ENCODE data around the gene RAD18.

The RAD18 gene

DNA sequence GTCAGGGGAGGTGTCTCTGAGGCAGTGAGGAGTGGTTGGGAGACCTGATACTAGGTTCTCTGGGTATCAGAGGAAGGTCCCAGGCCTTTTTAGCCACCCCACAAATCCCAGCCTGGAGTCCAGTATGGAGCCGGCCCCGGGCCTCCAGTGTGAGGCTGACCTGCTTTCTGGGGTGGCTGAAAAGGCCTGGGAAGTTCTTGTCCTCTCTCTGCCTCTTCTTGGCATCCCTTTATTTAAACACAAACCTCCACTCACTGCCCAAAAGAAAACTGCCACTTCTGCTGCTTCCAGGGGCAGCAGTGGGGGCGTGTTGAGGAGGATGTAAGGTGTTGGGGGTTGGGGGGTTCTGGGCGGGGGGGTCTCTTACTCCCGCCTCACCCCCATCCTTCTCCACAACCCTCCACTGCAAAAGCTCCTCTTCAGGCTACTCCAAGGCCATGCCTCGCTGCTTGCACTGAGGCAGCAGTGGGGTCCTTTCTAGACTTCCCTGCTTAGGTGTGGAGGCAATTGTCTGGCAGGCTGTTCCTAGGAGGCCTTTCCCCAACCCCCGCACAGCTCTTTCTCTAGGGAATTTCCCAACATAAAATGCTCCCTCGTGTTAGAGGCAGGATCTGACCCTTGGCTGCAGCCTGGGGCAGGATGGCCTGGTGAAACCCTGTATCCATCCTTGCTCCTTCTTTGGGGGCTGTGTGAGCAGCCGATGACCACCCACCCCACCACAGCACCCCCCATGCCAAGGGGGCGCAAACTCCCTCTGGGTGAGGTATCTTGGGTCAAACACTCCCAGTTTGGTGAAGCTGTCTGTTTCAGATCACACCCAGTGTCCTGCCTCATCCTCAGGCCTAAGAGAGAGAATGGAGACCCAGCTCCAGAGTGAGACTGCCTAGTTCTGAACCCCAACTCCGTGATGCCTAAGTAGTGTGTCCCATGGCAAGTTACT lies 12.1 kb upstream of the RAD18 start:
- H3K4me3 ChIP-seq (ENCODE audit: low read depth, low read length): no peak overlapping the region
- no peaks in the 10 kb centered on the region; the same call in 1 of the 2 replicates for H3K9me3 ChIP-seq (ENCODE audit: control insufficient read depth, insufficient read depth, low read depth, low read length)
- no peaks in the 10 kb centered on the region for H3K4me1 ChIP-seq (ENCODE audit: control insufficient read depth, insufficient read depth, low read length)
- ChIA-PET CTCF (interaction anchor here (1.2 to 11.7 kb wide), 5 partner anchors 11 to 327 kb away, joined by 4 to 136 read pairs (median 5); no protein-coding TSS in a partner anchor), POLR2A (no interaction called here)
- H3K27ac ChIP-seq (ENCODE audit: extremely low read depth, low read depth, low read length): no peak overlapping the region
- H3K36me3 ChIP-seq (ENCODE audit: control insufficient read depth in 2 of 2, insufficient read depth in 1 of 2, low read length in 2 of 2): no peaks in the 10 kb centered on the region
- TF ChIP-seq ZNF324 (tag by site-specific recombination; IDR thresholded peaks at IDR 0.05): no peak
- no peak for TF ChIP-seq ZEB2 (tag by site-specific recombination; IDR thresholded peaks at IDR 0.05)
- TF ChIP-seq, protein P1, sequence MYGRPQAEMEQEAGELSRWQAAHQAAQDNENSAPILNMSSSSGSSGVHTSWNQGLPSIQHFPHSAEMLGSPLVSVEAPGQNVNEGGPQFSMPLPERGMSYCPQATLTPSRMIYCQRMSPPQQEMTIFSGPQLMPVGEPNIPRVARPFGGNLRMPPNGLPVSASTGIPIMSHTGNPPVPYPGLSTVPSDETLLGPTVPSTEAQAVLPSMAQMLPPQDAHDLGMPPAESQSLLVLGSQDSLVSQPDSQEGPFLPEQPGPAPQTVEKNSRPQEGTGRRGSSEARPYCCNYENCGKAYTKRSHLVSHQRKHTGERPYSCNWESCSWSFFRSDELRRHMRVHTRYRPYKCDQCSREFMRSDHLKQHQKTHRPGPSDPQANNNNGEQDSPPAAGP (tag by site-specific recombination; IDR thresholded peaks at IDR 0.05): no peak
- no peak for TF ChIP-seq WT1 (tag by site-specific recombination; IDR thresholded peaks at IDR 0.05)
- TF ChIP-seq, protein P2, sequence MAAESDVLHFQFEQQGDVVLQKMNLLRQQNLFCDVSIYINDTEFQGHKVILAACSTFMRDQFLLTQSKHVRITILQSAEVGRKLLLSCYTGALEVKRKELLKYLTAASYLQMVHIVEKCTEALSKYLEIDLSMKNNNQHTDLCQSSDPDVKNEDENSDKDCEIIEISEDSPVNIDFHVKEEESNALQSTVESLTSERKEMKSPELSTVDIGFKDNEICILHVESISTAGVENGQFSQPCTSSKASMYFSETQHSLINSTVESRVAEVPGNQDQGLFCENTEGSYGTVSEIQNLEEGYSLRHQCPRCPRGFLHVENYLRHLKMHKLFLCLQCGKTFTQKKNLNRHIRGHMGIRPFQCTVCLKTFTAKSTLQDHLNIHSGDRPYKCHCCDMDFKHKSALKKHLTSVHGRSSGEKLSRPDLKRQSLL (tag by site-specific recombination; IDR thresholded peaks at IDR 0.05): no peak
- TF ChIP-seq ZNF404 (tag by site-specific recombination; IDR thresholded peaks at IDR 0.05): no peak
- no peak for TF ChIP-seq ZNF114 (tag by site-specific recombination; IDR thresholded peaks at IDR 0.05)
- no peak for TF ChIP-seq ZFHX2 (tag by site-specific recombination; conservative IDR thresholded peaks at IDR 0.05)

DNA sequence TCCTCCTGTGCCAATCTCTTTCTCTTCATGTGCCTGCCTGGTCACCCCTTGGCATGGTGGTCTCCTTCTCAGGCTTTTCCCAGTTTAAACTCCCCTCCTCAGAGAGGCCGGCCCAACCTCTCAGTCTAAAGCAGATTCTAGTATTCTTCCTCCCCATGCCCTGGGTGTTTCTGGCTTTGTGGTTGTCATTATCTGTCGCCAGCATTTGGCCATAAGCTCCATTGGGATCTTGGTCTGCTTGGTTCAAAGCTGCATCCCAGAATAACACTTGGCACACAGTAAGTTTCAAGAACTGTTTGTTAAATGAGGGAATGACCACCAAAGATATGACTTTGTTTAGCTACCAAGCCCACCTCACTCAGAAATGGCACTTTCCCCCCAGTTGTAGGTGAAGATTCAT lies 11.2 kb upstream of the RAD18 start:
- Histone ChIP-seq H3K4me1 (ENCODE audit: control insufficient read depth, insufficient read depth, low read length) (no peaks in the 10 kb centered on the region), H3K36me3 (ENCODE audit: control insufficient read depth in 2 of 2, insufficient read depth in 1 of 2, low read length in 2 of 2) (no peaks in the 10 kb centered on the region), H3K27ac (ENCODE audit: extremely low read depth, low read depth, low read length) (no peak overlapping the region), H3K4me3 (ENCODE audit: low read depth, low read length) (no peak overlapping the region), H3K9me3 (ENCODE audit: control insufficient read depth, insufficient read depth, low read depth, low read length) (no peaks in the 10 kb centered on the region; the same call in 1 of the 2 replicates)
- POLR2A ChIA-PET: no interaction called here
- CTCF ChIA-PET: interaction anchor here (1.2 to 11.7 kb wide), 4 partner anchors 10 to 328 kb away, joined by 4 to 136 read pairs (median 16); no protein-coding TSS in a partner anchor
- TF ChIP-seq ZNF768 (tag by site-specific recombination; IDR thresholded peaks at IDR 0.05): no peak
- TF ChIP-seq, protein P3, sequence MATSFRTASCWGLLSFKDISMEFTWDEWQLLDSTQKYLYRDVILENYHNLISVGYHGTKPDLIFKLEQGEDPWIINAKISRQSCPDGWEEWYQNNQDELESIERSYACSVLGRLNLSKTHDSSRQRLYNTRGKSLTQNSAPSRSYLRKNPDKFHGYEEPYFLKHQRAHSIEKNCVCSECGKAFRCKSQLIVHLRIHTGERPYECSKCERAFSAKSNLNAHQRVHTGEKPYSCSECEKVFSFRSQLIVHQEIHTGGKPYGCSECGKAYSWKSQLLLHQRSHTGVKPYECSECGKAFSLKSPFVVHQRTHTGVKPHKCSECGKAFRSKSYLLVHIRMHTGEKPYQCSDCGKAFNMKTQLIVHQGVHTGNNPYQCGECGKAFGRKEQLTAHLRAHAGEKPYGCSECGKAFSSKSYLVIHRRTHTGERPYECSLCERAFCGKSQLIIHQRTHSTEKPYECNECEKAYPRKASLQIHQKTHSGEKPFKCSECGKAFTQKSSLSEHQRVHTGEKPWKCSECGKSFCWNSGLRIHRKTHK (tag by site-specific recombination; IDR thresholded peaks at IDR 0.05): peak; percentile 57; the same call in 1 of the 2 replicates
- TF ChIP-seq GLI2 (tag by site-specific recombination; IDR thresholded peaks at IDR 0.05; ENCODE audit: borderline replicate concordance, low read depth): no peak
- no peak for TF ChIP-seq ZNF292 (tag by site-specific recombination; IDR thresholded peaks at IDR 0.05; ENCODE audit: borderline replicate concordance, low read depth)
- TF ChIP-seq IKZF3 (tag by site-specific recombination; IDR thresholded peaks at IDR 0.05): no peak
- no peak for TF ChIP-seq ZNF335 (tag by site-specific recombination; conservative IDR thresholded peaks at IDR 0.05)
- TF ChIP-seq ZNF529 (tag by site-specific recombination; IDR thresholded peaks at IDR 0.05; ENCODE audit: insufficient replicate concordance): no peak
- no peak for TF ChIP-seq ZNF623 (tag by site-specific recombination; IDR thresholded peaks at IDR 0.05)

DNA sequence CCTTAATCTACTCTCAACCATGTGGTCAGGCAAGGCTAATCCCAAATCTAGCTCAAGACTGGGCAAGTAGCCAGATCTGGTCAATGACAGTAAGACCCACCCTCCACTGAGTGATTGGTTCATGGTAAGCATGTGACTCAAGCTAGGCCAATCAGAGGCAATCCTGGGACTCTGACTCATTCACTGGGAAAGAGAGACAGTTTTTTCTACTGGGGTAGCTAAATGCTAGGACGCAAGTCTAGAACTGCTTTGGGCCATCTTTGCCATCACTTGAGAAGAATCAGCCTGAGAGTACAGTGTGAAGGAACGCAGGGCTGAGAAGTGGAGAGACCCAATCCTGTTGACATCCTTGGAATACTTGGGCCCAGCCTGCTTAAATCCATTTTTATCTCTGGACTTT lies 9.4 kb upstream of the RAD18 start:
- Histone ChIP-seq H3K9me3 (ENCODE audit: control insufficient read depth, insufficient read depth, low read depth, low read length) (no peaks in the 10 kb centered on the region), H3K36me3 (ENCODE audit: control insufficient read depth in 2 of 2, insufficient read depth in 1 of 2, low read length in 2 of 2) (no peaks in the 10 kb centered on the region), H3K27ac (ENCODE audit: extremely low read depth, low read depth, low read length) (no peak overlapping the region), H3K4me1 (ENCODE audit: control insufficient read depth, insufficient read depth, low read length) (no peaks in the 10 kb centered on the region), H3K4me3 (ENCODE audit: low read depth, low read length) (no peak overlapping the region)
- ChIA-PET CTCF (interaction anchor here (0.6 to 11.7 kb wide), 10 partner anchors 8 to 1321 kb away, joined by 3 to 136 read pairs (median 5); no protein-coding TSS in a partner anchor), POLR2A (interaction anchor here (1.7 kb wide), 1 partner anchor 330 kb away, joined by 5 read pairs; no protein-coding TSS in a partner anchor)
- TF ChIP-seq KLF7 (tag by site-specific recombination; IDR thresholded peaks at IDR 0.05; ENCODE audit: borderline replicate concordance) (no peak), ZFP41 (tag by site-specific recombination; IDR thresholded peaks at IDR 0.05; ENCODE audit: borderline replicate concordance) (no peak)
- TF ChIP-seq, protein P4, sequence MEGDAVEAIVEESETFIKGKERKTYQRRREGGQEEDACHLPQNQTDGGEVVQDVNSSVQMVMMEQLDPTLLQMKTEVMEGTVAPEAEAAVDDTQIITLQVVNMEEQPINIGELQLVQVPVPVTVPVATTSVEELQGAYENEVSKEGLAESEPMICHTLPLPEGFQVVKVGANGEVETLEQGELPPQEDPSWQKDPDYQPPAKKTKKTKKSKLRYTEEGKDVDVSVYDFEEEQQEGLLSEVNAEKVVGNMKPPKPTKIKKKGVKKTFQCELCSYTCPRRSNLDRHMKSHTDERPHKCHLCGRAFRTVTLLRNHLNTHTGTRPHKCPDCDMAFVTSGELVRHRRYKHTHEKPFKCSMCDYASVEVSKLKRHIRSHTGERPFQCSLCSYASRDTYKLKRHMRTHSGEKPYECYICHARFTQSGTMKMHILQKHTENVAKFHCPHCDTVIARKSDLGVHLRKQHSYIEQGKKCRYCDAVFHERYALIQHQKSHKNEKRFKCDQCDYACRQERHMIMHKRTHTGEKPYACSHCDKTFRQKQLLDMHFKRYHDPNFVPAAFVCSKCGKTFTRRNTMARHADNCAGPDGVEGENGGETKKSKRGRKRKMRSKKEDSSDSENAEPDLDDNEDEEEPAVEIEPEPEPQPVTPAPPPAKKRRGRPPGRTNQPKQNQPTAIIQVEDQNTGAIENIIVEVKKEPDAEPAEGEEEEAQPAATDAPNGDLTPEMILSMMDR (tag by site-specific recombination; IDR thresholded peaks at IDR 0.05): no peak
